GM10248 (cell line): ENCODE measurements around the gene FGF14.

Experiments used
- CTCF ChIA-PET: fragments of 300-600 bp; sonication (Branson Sonifier 250); formaldehyde crosslinking; extraction: SDS; loops from one replicate; lab custom pipeline; 2021; ENCODE audit warnings: antibody characterized with exemption; lab: Yijun Ruan, JAX
- POLR2A ChIA-PET: fragments of 350-650 bp; sonication (Branson Sonifier 250); formaldehyde crosslinking; extraction: SDS; loops from one replicate; lab custom pipeline; 2020; ENCODE audit warnings: antibody characterized with exemption; lab: Yijun Ruan, JAX
- DNase-seq: peaks from one replicate; pipeline ENCODE4 v3.0.0; 2012; ENCODE audit errors: extremely low spot score
- CTCF ChIP-seq: IDR thresholded peaks from 2 replicates; pipeline ENCODE4 v1.5.1; 2012; ENCODE audit warnings: mild to moderate bottlenecking, low read depth; ENCODE audit errors: extremely low read depth, missing control alignments, control extremely low read depth

The FGF14 gene

DNA sequence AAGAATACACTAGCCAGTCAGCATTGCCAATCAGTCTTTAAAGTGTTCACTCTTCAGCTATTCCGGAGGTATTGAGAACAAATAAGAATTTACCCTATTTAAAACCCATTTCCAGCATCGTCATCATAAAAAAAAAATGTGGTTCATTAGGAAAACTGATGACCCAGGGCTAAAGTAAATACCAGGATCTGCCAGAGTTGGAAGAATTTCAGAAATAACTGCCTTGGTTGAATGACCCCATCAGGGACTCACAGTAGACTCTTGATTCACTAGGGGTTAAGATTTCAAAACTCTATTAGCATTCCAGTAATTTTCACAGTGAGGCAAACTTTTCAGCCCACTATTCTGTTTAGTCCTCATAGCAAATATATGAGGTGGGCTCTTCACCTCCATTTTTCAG is 572.4 kb downstream of the FGF14 start:
- ChIA-PET POLR2A (no interaction called here), CTCF (interaction anchor here (1.2 kb wide), 1 partner anchor 10 kb away, joined by 3 read pairs; no protein-coding TSS in a partner anchor)
- no peak for DNase-seq
- TF ChIP-seq CTCF, result no peak

GRCh38 chr13:101828119-101828518 is 573.7 kb downstream of the FGF14 start:
- ChIA-PET POLR2A (no interaction called here), CTCF (no interaction called here)
- no peak for TF ChIP-seq CTCF

GRCh38 chr13:101817898-101818297 is 584.0 kb downstream of the FGF14 start:
- DNase-seq, result no peak
- TF ChIP-seq CTCF, result no peak
- ChIA-PET CTCF (interaction anchor here (1.6 kb wide), 1 partner anchor 10 kb away, joined by 4 read pairs; no protein-coding TSS in a partner anchor), POLR2A (no interaction called here)

More at GRCh38 chr13:101828119-101828518, 573.7 kb downstream of the FGF14 start:
- DNase-seq, result no peak

GRCh38 chr13:101811881-101812280 is 590.0 kb downstream of the FGF14 start:
- CTCF ChIA-PET, result no interaction called here
- POLR2A ChIA-PET, result no interaction called here
- DNase-seq, result no peak
- TF ChIP-seq CTCF, result no peak

DNA sequence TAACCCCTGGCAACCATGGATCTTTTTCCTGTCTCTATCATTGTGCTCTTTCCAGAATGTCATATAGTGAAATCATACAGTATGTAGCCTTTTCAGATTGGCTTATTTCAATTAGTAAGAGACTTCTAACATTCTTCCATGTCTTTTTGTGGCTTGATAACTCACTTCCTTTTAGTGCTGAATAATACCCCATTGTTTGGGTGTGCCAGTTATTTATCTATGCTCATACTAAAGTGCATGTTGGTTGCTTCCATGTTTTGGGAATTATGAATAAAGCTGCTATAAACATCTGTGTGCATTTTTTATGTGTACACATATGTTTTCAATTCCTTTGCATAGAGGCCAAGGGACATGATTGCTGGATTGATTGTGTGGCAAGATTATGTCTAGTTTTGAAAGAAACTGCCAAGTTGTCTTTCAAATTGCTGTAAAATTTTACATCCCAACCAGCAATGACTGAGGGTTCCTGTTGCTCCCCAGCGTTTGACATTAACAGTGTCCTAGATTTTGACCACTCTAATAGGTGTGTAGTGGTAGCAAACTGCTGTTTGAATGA is 590.5 kb downstream of the FGF14 start:
- CTCF ChIA-PET, result no interaction called here

DNA sequence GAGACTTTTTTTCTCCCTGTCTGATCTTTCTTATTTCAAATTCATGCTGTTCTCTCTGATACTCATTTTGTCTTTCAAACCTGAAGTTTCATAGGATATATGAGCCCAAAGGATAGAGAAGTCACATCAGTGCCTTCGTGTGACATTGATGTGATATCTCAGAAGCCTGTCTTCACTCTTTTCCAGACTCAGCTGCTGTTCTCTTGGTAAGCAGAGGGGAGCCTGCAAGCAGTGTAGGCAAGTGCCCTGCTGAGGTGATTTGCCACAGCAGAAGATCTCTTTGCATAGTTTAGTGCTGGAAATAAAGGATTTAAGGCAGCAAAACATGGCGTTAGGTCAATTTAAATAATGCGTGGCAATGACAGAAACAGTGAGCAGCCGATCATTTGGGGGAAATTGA is 602.7 kb downstream of the FGF14 start:
- ChIA-PET CTCF (interaction anchor here (1.2 kb wide), 1 partner anchor 12 kb away, joined by 3 read pairs; no protein-coding TSS in a partner anchor), POLR2A (no interaction called here)
- DNase-seq, result no peak
- TF ChIP-seq CTCF, result no peak

More for the DNA sequence above, 590.5 kb downstream of the FGF14 start:
- no peak for TF ChIP-seq CTCF
- DNase-seq, result no peak
- POLR2A ChIA-PET, result no interaction called here

DNA sequence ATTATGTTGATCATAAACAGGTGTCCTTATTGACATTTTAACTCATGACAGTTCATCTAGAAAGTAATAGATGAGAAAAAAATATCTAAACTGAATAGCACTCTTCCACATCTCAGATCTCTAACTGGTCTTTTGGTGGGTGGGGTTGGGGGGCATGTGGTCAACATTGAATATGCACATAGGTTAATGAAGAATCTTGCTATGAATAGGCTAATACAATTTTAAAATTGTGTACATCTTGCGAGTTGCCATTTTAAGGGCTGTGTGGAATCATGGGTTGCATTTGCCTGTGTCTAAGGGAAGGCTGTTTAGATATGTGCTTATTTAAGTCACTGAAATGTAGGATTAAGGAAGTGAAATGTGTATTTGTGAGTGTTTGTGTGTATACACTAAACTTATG is 603.4 kb downstream of the FGF14 start:
- ChIA-PET CTCF (interaction anchor here (0.9 to 1.3 kb wide), 3 partner anchors 10 to 14 kb away, joined by 3 read pairs; no protein-coding TSS in a partner anchor), POLR2A (no interaction called here)
- DNase-seq, result no peak
- TF ChIP-seq CTCF, result no peak
